Endothelial cell of umbilical vein (primary cell): Measurements from ENCODE around the gene MAL. TPM values are rescaled to one million over a fixed set of nuclear protein-coding genes. Genes with fewer than 3 reads are reported as not detected.

Source experiments
- BruUV-seq: library from RNA; stranded (reverse); fragments of 400-500 nt; replicated peaks from 2 replicates; lab custom pipeline; 2021; lab: Mats Ljungman, UMichigan
- CTCF ChIA-PET: fragments of 300-600, 350-600 bp; sonication (Branson Sonifier 250); formaldehyde crosslinking; loops from one replicate; lab custom pipeline; 2021; ENCODE audit warnings: antibody characterized with exemption, inconsistent platforms; lab: Charles Lee
- POLR2A ChIA-PET: fragments of 300-600, 350-600 bp; sonication (Branson Sonifier 250); formaldehyde crosslinking; loops from one replicate; lab custom pipeline; 2021; ENCODE audit warnings: antibody characterized with exemption, inconsistent platforms; lab: Charles Lee
- DNase-seq: peaks from one replicate; pipeline ENCODE4 v3.0.0-alpha.2; 2011; ENCODE audit warnings: low read depth, low spot score
- FAIRE-seq: peaks from 2 replicates; lab custom pipeline; 2011; peaks lifted over from hg19 to GRCh38; lab: Jason Lieb, UNC
- H2AFZ ChIP-seq: 2 replicates; pipeline ENCODE4 v1.6.0; 2012; ENCODE audit warnings: low read depth, low read length, control low read depth, inconsistent platforms
- H3K27ac ChIP-seq: 2 replicates; pipeline ENCODE4 v1.5.1; 2011; ENCODE audit warnings: low read depth, mild to moderate bottlenecking, control low read depth, low read length, moderate library complexity; ENCODE audit not compliant: insufficient read depth
- H3K27me3 ChIP-seq, 2 experiments: 2 replicates each; pipeline versions ENCODE4 v1.6.0 to v1.6.1; 2011; ENCODE audit warnings: low read length in 2 of 2, mixed read lengths in 1 of 2; ENCODE audit not compliant: control insufficient read depth in 2 of 2, insufficient read depth in 2 of 2
- H3K36me3 ChIP-seq, 2 experiments: 2 replicates in 1 of 2; 3 replicates in 1 of 2; pipeline ENCODE4 v1.5.1; 2011; ENCODE audit warnings: low read length in 2 of 2, mild to moderate bottlenecking in 1 of 2, moderate library complexity in 1 of 2; ENCODE audit not compliant: control insufficient read depth in 2 of 2, insufficient read depth in 2 of 2; ENCODE audit errors: extremely low read depth in 1 of 2
- H3K4me1 ChIP-seq: 3 replicates; pipeline ENCODE4 v1.5.1; 2011; ENCODE audit warnings: mild to moderate bottlenecking, low read length; ENCODE audit not compliant: control insufficient read depth, insufficient read depth; ENCODE audit errors: extremely low read depth
- H3K4me2 ChIP-seq: 2 replicates; pipeline ENCODE4 v1.6.1; 2011; ENCODE audit warnings: low read length, control low read depth, mixed read lengths; ENCODE audit not compliant: insufficient read depth
- H3K4me3 ChIP-seq, 3 experiments: fragments of 200-600 bp in 1 of 3; sonication (generic), shearing (Covaris generic) in 1 of 3; replicated peaks in 1 of 3; 2 replicates each; pipeline ENCODE4 v1.5.1; 2011 to 2016; ENCODE audit warnings: control low read depth in 3 of 3, low read length in 3 of 3, mild to moderate bottlenecking in 2 of 3, inconsistent platforms in 1 of 3, low read depth in 1 of 3, moderate library complexity in 1 of 3; ENCODE audit not compliant: insufficient read depth in 1 of 3
- H3K79me2 ChIP-seq: 2 replicates; pipeline ENCODE4 v1.6.0; 2012; ENCODE audit warnings: low read length, inconsistent platforms; ENCODE audit not compliant: control insufficient read depth, insufficient read depth
- H3K9ac ChIP-seq: replicated peaks from 2 replicates; pipeline ENCODE3; 2011; ENCODE audit warnings: low read length, control low read depth; ENCODE audit not compliant: insufficient read depth; ENCODE audit errors: extremely low read depth
- H3K9me1 ChIP-seq: replicated peaks from 3 replicates; pipeline ENCODE4 v1.6.0; 2011; ENCODE audit warnings: mild to moderate bottlenecking, low read length; ENCODE audit not compliant: control insufficient read depth, insufficient read depth; ENCODE audit errors: extremely low read depth
- H3K9me3 ChIP-seq: replicated peaks from 2 replicates; pipeline ENCODE4 v1.5.1; 2012; ENCODE audit warnings: low read length, inconsistent platforms; ENCODE audit not compliant: control insufficient read depth, insufficient read depth
- H4K20me1 ChIP-seq: replicated peaks from 2 replicates; pipeline ENCODE3; 2011; ENCODE audit warnings: mild to moderate bottlenecking, low read length; ENCODE audit not compliant: control insufficient read depth, insufficient read depth; ENCODE audit errors: extremely low read depth
- EZH2 ChIP-seq: IDR thresholded peaks from 2 replicates; pipeline ENCODE4 v1.6.1; 2012; ENCODE audit warnings: borderline replicate concordance, low read depth, mild to moderate bottlenecking, moderate library complexity, low read length, inconsistent platforms; ENCODE audit not compliant: severe bottlenecking
- FOS ChIP-seq: IDR thresholded peaks from 2 replicates; pipeline ENCODE4 v1.6.1; 2011; ENCODE audit warnings: mild to moderate bottlenecking, low read length, moderate library complexity, borderline replicate concordance; ENCODE audit not compliant: insufficient read depth
- POLR2A ChIP-seq: IDR thresholded peaks from 2 replicates; pipeline ENCODE4 v1.6.1; 2012; ENCODE audit warnings: low read depth, mild to moderate bottlenecking, control low read depth, low read length
- POLR2AphosphoS5 ChIP-seq: IDR thresholded peaks from 2 replicates; pipeline ENCODE4 v1.6.1; 2012; ENCODE audit warnings: low read depth, mild to moderate bottlenecking, control low read depth, low read length, moderate library complexity; ENCODE audit not compliant: insufficient read depth
- dilution Hi-C: fragments of 300-500 bp; cut with MboI; formaldehyde crosslinking; loops from one replicate; pipeline ENCODE4 v1.15.0; 2019; ENCODE audit warnings: low sequenced_read_pairs; ENCODE audit not compliant: extremely low pct_ligation_motif_present
- intact Hi-C: fragments of 100-400 bp; cut with micrococcal nuclease; formaldehyde crosslinking; loops from one replicate; pipeline ENCODE4 v1.10.0; 2022
- polyA plus RNA-seq, 4 experiments: library from polyadenylated mRNA; depleted of rRNA in 3 of 4; stranded (reverse) in 3 of 4; unstranded in 1 of 4; fragments of >200 nt; gene quantifications; 2 replicates each; pipeline versions ENCODE4 v1.2.1 to v1.2.3, GENCODE V29; 2011 to 2012; ENCODE audit warnings: missing spikeins in 1 of 4
- total RNA-seq: library from RNA; stranded (reverse); gene quantifications from 2 replicates; pipeline ENCODE4 v1.2.3, GENCODE V29; 2021
- TF ChIP-seq, protein P1 (sequence below), 2 donors: IDR thresholded peaks; 1 replicate in 1 of 2; 2 replicates in 1 of 2; pipeline ENCODE4 v1.5.1; 2011; ENCODE audit warnings: low read length in 2 of 2, mild to moderate bottlenecking in 2 of 2, moderate library complexity in 2 of 2, control low read depth in 1 of 2, inconsistent platforms in 1 of 2, low read depth in 1 of 2; ENCODE audit not compliant: insufficient read depth in 1 of 2; ENCODE audit errors: extremely low read depth in 1 of 2

MAL gene
- total and polyA plus RNA-seq, 2 donors (not counting 3 experiments of a cell fraction or from before 2014, with no cell fraction given): not detected

DNA sequence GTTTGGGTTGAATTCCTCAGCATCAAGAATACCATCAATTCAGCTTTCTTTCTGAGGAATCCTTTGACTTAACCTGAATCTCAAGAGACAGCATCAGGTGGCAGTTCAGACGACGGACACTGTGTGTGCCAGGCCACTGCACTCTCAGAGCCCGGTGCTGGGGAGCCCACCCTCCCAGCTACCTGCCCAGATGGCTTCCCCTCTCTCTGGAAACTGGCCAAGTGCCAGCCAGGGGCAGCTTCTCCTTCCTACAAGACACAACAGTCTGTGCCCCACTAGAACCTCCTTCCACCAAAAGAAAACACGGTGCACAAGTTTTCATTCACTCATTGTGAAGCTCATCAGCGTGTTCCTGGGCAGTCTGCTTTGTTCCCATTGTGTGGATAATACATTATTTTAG, 28.5 kb downstream of the MAL start:
- Histone ChIP-seq H2AFZ (no peak overlapping the region), H3K27me3 (no peaks in the 10 kb centered on the region), H3K4me3 (no peak overlapping the region), H3K36me3 (no peaks in the 10 kb centered on the region), H3K27ac (no peak overlapping the region), H3K9me1 (no peaks in the 10 kb centered on the region), H4K20me1 (no peaks in the 10 kb centered on the region), H3K4me2 (no peak overlapping the region), H3K9ac (no peak overlapping the region), H3K4me1 (no peaks in the 10 kb centered on the region), H3K79me2 (no peaks in the 10 kb centered on the region), H3K9me3 (no peaks in the 10 kb centered on the region)
- TF ChIP-seq FOS: no peak
- TF ChIP-seq POLR2AphosphoS5: no peak
- no peak for TF ChIP-seq EZH2
- no peak for TF ChIP-seq POLR2A
- TF ChIP-seq, protein P1, sequence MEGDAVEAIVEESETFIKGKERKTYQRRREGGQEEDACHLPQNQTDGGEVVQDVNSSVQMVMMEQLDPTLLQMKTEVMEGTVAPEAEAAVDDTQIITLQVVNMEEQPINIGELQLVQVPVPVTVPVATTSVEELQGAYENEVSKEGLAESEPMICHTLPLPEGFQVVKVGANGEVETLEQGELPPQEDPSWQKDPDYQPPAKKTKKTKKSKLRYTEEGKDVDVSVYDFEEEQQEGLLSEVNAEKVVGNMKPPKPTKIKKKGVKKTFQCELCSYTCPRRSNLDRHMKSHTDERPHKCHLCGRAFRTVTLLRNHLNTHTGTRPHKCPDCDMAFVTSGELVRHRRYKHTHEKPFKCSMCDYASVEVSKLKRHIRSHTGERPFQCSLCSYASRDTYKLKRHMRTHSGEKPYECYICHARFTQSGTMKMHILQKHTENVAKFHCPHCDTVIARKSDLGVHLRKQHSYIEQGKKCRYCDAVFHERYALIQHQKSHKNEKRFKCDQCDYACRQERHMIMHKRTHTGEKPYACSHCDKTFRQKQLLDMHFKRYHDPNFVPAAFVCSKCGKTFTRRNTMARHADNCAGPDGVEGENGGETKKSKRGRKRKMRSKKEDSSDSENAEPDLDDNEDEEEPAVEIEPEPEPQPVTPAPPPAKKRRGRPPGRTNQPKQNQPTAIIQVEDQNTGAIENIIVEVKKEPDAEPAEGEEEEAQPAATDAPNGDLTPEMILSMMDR (IDR thresholded peaks at IDR 0.05; ENCODE audit: extremely low read depth in 1 of 2, insufficient read depth in 1 of 2, low read depth in 1 of 2, low read length in 2 of 2): no peak
- CTCF ChIA-PET: interaction anchor here (0.9 to 1.6 kb wide), 6 partner anchors 10 to 68 kb away, joined by 3 to 5 read pairs (median 3); no protein-coding TSS in a partner anchor
- BruUV-seq: no TSS peak
- FAIRE-seq (no peak), DNase-seq (no peak)
- POLR2A ChIA-PET: no interaction called here
- intact Hi-C loops: no loop called here
- dilution Hi-C loops: no loop called here

DNA sequence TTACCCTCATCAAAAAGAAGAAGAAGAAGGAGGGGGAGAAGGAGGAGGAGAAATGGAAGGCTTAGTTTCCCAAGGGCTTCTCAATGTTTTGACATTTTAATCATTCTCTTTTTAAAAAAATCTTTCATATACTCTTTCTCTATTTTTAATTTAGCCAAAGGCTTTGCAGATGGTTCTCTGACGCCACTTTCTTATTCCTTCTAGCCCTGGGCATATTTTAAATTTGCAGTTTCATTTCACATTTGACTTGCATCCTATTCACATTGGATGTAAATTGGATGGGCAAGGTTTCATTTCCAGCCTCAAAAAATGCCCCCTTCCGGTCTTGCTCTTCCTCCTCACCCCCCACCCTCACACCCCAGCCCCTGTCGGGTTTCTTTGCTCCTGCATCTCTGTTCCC, 29.8 kb downstream of the MAL start:
- H3K4me2 ChIP-seq: no peak overlapping the region
- no peak overlapping the region for H3K27ac ChIP-seq
- no TSS peak for BruUV-seq
- POLR2A ChIA-PET: no interaction called here
- no peak overlapping the region for H2AFZ ChIP-seq
- DNase-seq (no peak), FAIRE-seq (no peak)
- no peak overlapping the region for H3K4me3 ChIP-seq
- TF ChIP-seq POLR2AphosphoS5 (no peak), EZH2 (no peak)
- TF ChIP-seq, protein P1 (IDR thresholded peaks at IDR 0.05; ENCODE audit: extremely low read depth in 1 of 2, insufficient read depth in 1 of 2, low read depth in 1 of 2, low read length in 2 of 2): no peak
- H3K36me3 ChIP-seq: no peaks in the 10 kb centered on the region
- H3K4me1 ChIP-seq: no peaks in the 10 kb centered on the region
- H3K9me3 ChIP-seq: no peaks in the 10 kb centered on the region
- H3K79me2 ChIP-seq: no peaks in the 10 kb centered on the region
- CTCF ChIA-PET: interaction anchor here (0.8 to 1.6 kb wide), 3 partner anchors 9 to 46 kb away, joined by 3 to 5 read pairs (median 4); no protein-coding TSS in a partner anchor
- dilution Hi-C loops (no loop called here), intact Hi-C loops (no loop called here)
- no peaks in the 10 kb centered on the region for H3K27me3 ChIP-seq
- no peaks in the 10 kb centered on the region for H3K9me1 ChIP-seq
- H4K20me1 ChIP-seq: no peaks in the 10 kb centered on the region
- no peak overlapping the region for H3K9ac ChIP-seq
